HG02642 (cell line): Measurements from ENCODE around the gene WNT9A.
"Not testable (repeated sequence)": the region's sequence is repeated elsewhere in the genome, so short reads cannot be mapped to it uniquely, and the experiment has no call there.

Experiments
- ATAC-seq: cut with Tn5 transposase; IDR thresholded peaks from one replicate; pipeline ENCODE4 v1.9.1; 2021; ENCODE audit warnings: mild to moderate bottlenecking; ENCODE audit not compliant: unreplicated experiment, poor library complexity

Gene WNT9A, protein sequence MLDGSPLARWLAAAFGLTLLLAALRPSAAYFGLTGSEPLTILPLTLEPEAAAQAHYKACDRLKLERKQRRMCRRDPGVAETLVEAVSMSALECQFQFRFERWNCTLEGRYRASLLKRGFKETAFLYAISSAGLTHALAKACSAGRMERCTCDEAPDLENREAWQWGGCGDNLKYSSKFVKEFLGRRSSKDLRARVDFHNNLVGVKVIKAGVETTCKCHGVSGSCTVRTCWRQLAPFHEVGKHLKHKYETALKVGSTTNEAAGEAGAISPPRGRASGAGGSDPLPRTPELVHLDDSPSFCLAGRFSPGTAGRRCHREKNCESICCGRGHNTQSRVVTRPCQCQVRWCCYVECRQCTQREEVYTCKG

GRCh38 chr1:227947676-227948492 lies at the start of gene WNT9A:
WNT9A (minus strand) TSS chr1:227947932; CDS start chr1:227947887, 45 bp downstream.
- ATAC-seq: no peak

DNA sequence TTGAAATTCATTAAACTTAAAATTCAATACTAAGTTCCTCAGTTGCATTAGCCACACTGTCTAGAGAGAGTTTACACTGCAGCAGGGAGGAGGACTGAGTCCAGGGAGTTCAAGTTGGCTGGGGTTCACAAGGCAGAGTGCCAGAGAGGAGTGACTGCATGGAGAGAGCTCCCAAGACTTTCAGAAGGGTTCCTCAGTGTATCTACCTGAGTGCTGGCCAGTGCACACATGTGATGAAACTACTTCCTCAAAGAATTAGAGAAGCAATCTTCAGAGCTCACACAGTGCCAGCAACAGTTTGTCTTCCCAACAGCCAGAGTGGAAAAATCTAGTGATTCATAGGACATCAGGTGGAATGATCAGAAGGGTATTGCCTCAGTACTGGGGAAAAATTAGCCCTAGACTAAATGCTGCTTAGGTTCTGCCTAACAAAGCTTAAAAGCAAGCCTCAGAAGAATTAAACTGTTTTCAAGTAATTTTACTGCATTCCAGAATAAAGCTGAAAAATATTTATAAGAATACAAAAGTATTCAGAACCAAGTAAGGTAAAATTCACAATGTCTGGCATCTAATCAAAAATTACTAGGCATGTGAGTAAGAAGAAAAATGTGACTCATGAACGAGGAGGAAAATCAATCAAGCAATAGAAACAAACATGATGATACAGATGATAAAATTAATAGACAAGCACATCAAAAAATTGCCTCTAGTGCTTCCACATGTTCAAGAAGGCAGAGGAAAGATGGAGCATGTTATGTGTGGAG lies 48.6 kb upstream of the WNT9A start:
- ATAC-seq: no peak

GRCh38 chr1:227994632-227995300 lies 47.0 kb upstream of the WNT9A start:
- ATAC-seq: no peak

GRCh38 chr1:227987181-227987580 lies 39.4 kb upstream of the WNT9A start:
- ATAC-seq: no peak

DNA sequence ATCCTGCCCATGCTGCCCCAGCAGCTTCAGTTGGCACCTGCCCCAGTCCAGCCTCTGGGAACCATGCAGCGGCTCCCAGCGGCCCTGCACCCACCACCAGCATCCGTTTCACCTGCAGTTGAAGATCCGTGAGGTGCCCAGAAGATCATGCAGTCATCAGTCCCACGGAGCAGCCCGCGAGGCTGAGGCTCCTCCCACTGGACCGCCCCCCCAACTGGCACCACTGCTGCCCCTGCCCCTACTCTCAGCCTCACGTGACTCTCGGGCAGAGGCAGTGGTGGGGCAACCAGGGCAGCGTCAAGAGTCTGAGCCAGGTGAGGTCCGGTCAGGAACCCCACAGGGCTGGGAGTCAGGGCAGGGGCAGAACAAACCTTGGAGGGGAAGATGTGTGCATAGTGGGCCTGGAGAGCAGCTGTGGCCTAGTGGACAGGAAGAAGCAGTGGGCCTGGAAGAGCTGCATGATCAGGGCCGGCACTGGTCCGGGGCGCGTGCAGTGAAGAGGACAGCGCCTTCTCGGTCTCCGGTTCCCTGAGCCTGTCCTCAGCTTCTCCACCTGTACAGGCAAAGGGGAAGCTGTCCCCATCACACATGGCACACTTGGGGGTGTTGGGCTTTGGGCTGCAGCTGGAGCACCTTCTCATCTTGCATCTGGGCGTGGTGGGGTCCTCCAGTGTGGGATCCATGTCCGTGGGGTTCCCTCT lies 28.0 kb upstream of the WNT9A start:
- not testable (repeated sequence) for ATAC-seq

DNA sequence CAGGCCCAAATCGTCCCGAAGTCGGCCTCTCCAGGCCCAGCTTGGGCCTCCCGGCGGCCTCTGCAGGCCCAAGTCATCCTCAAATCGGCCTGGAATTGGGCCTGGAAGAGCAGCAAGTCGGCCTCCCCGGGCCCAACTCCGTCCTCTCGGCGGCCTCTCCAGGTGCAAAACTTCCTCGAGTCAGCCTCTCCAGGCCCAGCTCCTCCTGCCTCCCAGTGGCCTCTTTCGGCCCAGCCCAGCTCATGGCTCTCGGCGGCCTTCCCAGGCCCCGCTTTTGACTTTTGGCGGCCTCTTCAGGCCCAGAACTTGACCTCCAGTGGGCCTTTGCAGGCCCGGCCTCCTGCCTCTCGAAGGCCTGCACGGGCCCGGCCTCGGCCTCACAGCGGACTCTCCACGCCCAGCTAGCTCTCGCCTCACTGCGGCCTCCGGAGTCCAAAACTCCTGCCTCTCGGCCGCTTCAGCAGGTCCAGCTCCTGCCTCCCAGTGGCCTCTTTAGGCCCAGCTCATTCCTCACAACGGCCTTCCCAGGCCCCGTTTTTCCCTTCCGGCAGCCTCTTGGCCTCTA lies 26.1 kb upstream of the WNT9A start:
- not testable (repeated sequence) for ATAC-seq

DNA sequence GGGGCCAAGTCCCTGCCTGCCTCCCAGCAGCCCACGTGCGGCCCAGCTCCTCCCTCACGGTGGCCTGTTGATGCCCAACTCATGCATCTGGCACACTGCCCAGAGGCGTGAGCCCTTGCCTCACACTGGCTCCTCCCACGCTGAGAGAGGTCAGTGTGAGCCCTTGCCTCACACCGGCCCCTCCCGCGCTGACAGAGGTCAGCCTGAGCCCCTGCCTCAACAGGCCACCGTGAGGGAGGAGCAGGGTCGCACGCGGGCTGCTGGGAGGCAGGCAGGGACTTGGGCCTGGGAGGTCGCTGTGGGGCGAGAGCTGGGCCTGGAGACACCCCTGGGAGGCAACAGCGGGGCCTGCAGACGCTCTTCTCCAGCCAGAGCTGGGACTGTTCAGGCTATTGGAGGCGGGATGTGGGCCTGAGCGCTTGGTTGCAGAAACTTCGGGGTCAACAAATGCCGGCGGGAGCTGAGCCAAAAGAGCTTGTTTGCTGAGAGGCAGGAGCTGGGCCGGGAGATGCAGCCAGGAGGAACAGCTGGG lies 25.2 kb upstream of the WNT9A start:
- ATAC-seq: not testable (repeated sequence)

DNA sequence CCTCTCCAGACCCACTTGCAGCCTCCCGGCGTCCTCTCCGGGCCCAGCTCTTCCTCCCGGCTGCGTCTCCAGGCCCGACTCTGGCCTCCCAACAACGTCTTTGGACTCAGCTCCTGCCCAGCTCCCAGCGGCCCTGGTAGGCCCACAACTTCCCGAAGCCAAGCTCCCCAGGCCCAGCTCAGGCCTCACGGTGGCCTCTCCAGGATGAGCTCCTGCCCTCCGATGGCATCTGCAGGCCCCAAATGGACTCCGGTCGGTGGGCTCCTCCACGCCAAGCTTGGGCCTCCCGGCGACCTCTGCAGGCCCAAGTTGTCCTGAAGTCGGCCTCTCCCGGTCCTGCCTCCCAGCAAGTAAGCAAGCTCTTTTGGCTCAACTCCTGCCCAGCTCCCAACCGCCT lies 24.5 kb upstream of the WNT9A start:
- ATAC-seq: not testable (repeated sequence)

DNA sequence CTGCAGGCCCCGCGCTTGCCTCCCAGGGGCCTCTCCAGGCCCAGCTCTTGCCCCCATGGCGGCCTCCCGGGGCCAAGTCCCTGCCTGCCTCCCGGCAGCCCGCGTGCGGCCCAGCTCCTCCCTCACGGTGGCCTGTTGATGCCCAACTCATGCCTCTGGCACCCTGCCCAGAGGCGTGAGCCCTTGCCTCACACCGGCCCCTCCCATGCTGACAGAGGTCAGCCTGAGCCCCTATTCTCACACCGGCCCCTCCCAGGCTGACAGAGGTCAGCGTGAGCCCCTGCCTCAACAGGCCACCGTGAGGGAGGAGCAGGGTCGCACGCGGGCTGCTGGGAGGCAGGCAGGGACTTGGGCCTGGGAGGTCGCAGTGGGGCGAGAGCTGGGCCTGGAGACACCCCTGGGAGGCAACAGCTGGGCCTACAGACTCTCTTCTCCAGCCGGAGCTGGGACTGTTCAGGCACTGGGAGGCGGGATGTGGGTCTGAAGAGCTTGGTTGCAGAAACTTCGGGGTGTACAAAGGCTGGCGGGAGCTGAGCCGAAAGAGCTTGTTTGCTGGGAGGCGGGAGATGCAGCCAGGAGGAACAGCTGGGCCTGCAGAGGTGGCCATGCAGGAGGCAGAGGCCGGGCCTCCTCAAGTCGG lies 24.0 kb upstream of the WNT9A start:
- ATAC-seq: not testable (repeated sequence)

GRCh38 chr1:227971216-227971615 lies 23.5 kb upstream of the WNT9A start:
- not testable (repeated sequence) for ATAC-seq

- not testable (repeated sequence) for ATAC-seq
Observed at GRCh38 chr1:227970076-227970995, 22.6 kb upstream of the WNT9A start.

- not testable (repeated sequence) for ATAC-seq
Observed at GRCh38 chr1:227967815-227968214, 20.1 kb upstream of the WNT9A start.

DNA sequence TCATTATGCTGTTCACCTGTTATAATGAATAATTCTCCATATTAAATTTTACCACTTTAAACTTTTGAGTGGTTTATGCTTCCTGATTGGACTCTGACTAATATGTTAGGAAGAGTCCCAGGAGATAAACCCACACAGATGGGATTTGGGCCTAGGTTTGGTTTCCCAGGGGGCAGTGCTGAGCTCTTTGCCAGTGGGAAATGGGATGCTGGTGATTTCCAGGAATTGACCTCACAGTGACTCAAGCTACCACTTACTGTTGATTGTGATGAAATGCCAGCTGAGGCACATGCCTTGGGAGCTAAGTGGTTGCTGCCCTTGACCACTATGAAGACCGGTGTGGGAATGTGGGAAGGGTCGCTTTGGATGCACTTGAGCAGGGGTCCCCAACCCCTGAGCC lies 19.0 kb upstream of the WNT9A start:
- not testable (repeated sequence) for ATAC-seq

DNA sequence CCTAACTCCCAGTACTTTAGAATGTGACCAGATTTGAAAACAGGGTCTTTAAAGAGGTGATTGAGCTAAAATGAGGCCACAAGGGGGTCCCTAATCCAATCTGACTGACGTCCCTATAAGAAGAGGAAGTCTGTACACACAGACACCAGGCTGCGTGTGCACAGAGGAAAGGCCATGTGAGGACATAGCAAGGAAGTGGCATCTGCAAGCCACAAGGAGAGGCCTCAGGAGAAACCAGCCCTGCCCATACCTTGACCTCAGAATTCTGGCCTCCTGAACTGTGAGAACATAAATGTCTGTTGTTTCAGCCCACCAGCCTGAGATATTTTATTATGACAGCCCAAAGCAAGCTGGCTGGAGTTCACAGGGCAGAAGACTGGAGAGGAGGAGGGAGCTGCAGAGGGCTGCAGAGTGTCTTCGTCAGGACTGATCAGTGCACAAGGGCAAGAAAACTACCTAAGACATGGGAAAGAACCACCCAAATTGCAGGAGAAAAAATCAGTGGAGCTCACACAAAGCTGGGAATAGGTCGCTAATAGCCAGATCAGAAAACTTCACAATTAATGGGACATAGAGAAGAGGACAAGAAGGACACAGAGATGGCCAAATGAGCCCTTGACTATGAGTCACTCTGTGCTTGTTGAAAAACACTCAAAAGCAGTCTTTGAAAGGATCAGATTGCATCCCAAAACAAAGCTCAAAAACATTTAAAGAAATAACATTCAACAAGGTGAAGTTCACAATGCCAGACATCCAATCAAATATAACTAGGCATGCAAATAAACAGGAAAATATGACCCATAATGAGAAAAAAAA lies 14.1 kb upstream of the WNT9A start:
- ATAC-seq: no peak

DNA sequence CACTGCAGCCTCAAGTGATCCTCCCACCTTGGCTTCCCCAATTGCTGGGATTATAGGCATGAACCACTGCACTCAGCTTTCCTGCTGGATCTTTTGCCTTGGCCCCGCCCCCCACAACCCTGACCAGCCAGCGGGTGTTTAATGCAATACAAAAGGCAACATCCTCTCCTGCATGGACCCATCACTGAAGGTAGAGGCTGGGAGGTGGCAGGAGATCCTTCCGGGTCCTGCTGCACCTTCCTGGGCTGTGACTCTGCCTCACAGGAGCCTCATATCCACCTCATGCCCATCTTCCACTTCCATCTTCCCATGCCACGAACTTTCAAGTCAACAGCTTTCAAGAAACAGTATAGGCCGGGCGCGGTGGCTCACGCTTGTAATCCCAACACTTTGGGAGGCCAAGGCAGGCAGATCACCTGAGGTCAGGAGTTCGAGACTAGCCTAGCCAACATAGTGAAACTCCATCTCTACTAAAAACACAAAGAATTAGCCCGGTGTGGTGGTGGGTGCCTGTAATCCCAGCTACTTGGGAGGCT lies 11.7 kb upstream of the WNT9A start:
- no peak for ATAC-seq

GRCh38 chr1:227958617-227959324 lies 11.0 kb upstream of the WNT9A start:
- ATAC-seq: no peak
